Ascending aorta (tissue), 2 donors: Measurements from ENCODE around the gene TSPAN18. TPM values are rescaled to one million over a fixed set of nuclear protein-coding genes. Genes with fewer than 3 reads are reported as not detected.
A peak's percentile ranks its signal among the peaks of the same experiment; 100 is the strongest.

Source experiments
- DNase-seq, 2 donors: peaks; one replicate each; pipeline ENCODE4 v3.0.0-alpha.2; 2019; ENCODE audit warnings: low spot score in 2 of 2
- H3K27ac ChIP-seq, 2 donors: fragments of 200-600 bp; sonication (generic); one replicate each; pipeline ENCODE4 v1.5.1; 2016 to 2017; ENCODE audit warnings: mild to moderate bottlenecking in 1 of 2
- H3K27me3 ChIP-seq: fragments of 200-600 bp; sonication (generic); one replicate; pipeline ENCODE4 v1.5.1; 2017
- H3K36me3 ChIP-seq, 2 donors: fragments of 200-600 bp; sonication (generic); one replicate each; pipeline ENCODE4 v1.5.1; 2016
- H3K4me1 ChIP-seq, 2 donors: fragments of 200-600 bp; sonication (generic); one replicate each; pipeline ENCODE4 v1.5.1; 2016 to 2017; ENCODE audit warnings: mild to moderate bottlenecking in 1 of 2
- H3K4me3 ChIP-seq, 2 donors: fragments of 200-600 bp; sonication (generic); one replicate each; pipeline ENCODE4 v1.5.1; 2016 to 2017; ENCODE audit warnings: mild to moderate bottlenecking in 1 of 2
- H3K9me3 ChIP-seq, 2 donors: fragments of 200-600 bp; sonication (generic); one replicate each; pipeline ENCODE4 v1.5.1; 2016
- CTCF ChIP-seq, 3 experiments: fragments of 200-600 bp in 2 of 3; fragments of 450-650 bp in 1 of 3; sonication (generic) in 2 of 3; IDR thresholded peaks; one replicate each; pipeline ENCODE4 v1.5.1; 2016 to 2019; ENCODE audit warnings: antibody characterized with exemption in 3 of 3, mild to moderate bottlenecking in 1 of 3, moderate library complexity in 1 of 3
- intact Hi-C: fragments of 100-400 bp; cut with DNase I; formaldehyde crosslinking; loops from one replicate; pipeline ENCODE4 v1.15.1; 2023
- total RNA-seq: library from RNA; depleted of rRNA; stranded (reverse); fragments of >200 nt; gene quantifications from one replicate; pipeline ENCODE4 v1.1.0, GENCODE V29; 2016

Gene TSPAN18
- total RNA-seq, 1 donor from 2014 or later = 21.3 TPM

- Histone ChIP-seq H3K4me1 (peaks cover 0 to 2% of the 10 kb centered on the region in 2 donors), H3K27me3 (no peaks in the 10 kb centered on the region), H3K36me3 (no peaks in the 10 kb centered on the region), H3K27ac (no peak overlapping the region), H3K9me3 (no peaks in the 10 kb centered on the region), H3K4me3 (no peak overlapping the region)
- DNase-seq = no peak
- no peak for TF ChIP-seq CTCF (IDR thresholded peaks at IDR 0.05)
- intact Hi-C loops = no loop called here
Measured at GRCh38 chr11:44779736-44780520, 53.2 kb downstream of the TSPAN18 start.

- Histone ChIP-seq H3K4me1 (peaks cover 0 to 2% of the 10 kb centered on the region in 2 donors), H3K4me3 (no peak overlapping the region), H3K36me3 (no peaks in the 10 kb centered on the region), H3K27ac (no peak overlapping the region), H3K9me3 (no peaks in the 10 kb centered on the region), H3K27me3 (no peaks in the 10 kb centered on the region)
- TF ChIP-seq CTCF (IDR thresholded peaks at IDR 0.05) = no peak
- DNase-seq = no peak
- intact Hi-C loops = no loop called here
Measured at GRCh38 chr11:44780940-44781631, 54.3 kb downstream of the TSPAN18 start.

- no peak for TF ChIP-seq CTCF (IDR thresholded peaks at IDR 0.05)
- intact Hi-C loops = no loop called here
- H3K27ac ChIP-seq = no peak overlapping the region
- peaks cover 0 to 2% of the 10 kb centered on the region in 2 donors for H3K4me1 ChIP-seq
- DNase-seq = no peak
- no peaks in the 10 kb centered on the region for H3K36me3 ChIP-seq
- H3K9me3 ChIP-seq = no peaks in the 10 kb centered on the region
- H3K4me3 ChIP-seq = no peak overlapping the region
- no peaks in the 10 kb centered on the region for H3K27me3 ChIP-seq
Measured at GRCh38 chr11:44781655-44782054, 54.9 kb downstream of the TSPAN18 start.

GRCh38 chr11:44782478-44782877 lies 55.7 kb downstream of the TSPAN18 start:
- H3K4me1 ChIP-seq = peaks cover 0 to 2% of the 10 kb centered on the region in 2 donors
- H3K4me3 ChIP-seq = no peak overlapping the region
- no peaks in the 10 kb centered on the region for H3K9me3 ChIP-seq
- intact Hi-C loops = no loop called here
- no peaks in the 10 kb centered on the region for H3K36me3 ChIP-seq
- H3K27ac ChIP-seq = no peak overlapping the region
- TF ChIP-seq CTCF (IDR thresholded peaks at IDR 0.05) = no peak
- H3K27me3 ChIP-seq = no peaks in the 10 kb centered on the region
- no peak for DNase-seq

GRCh38 chr11:44784436-44784760 lies 57.6 kb downstream of the TSPAN18 start:
- no peaks in the 10 kb centered on the region for H3K27me3 ChIP-seq
- H3K9me3 ChIP-seq = no peaks in the 10 kb centered on the region
- no peak for TF ChIP-seq CTCF (IDR thresholded peaks at IDR 0.05)
- peaks cover 0 to 2% of the 10 kb centered on the region in 2 donors for H3K4me1 ChIP-seq
- H3K4me3 ChIP-seq = no peak overlapping the region
- peak overlapping the region in 1 of 2 donors; percentile 34 for H3K27ac ChIP-seq
- DNase-seq = no peak
- intact Hi-C loops = no loop called here
- no peaks in the 10 kb centered on the region for H3K36me3 ChIP-seq
